Spleen (tissue), 7 donors: Measurements from ENCODE around the gene EPDR1.

ENCODE experiments used
- POLR2A ChIP-seq, 3 donors: fragments of 450-650 bp; IDR thresholded peaks; one replicate each; pipeline ENCODE4 v1.5.1; 2017; ENCODE audit warnings: antibody characterized with exemption in 3 of 3, mild to moderate bottlenecking in 1 of 3
- TF ChIP-seq, protein P1 (sequence below), 11 experiments: fragments of 200-600 bp in 7 of 11; fragments of 450-650 bp in 4 of 11; sonication (generic) in 4 of 11; IDR thresholded peaks in 8 of 11; conservative IDR thresholded peaks in 3 of 11; 1 replicate in 7 of 11; 2 replicates in 4 of 11; pipeline versions ENCODE4 v1.4.0 to v1.8.0; 2016 to 2021; ENCODE audit warnings: antibody characterized with exemption in 11 of 11, inconsistent platforms in 4 of 11, mild to moderate bottlenecking in 1 of 11
- donor health status: DM: no; HTN: no; CAD: no; lungs with moderate emphysema.
- donor health status: DM: no; HTN: no; CAD: no.
- donor health status: DM: no; HTN: no; CAD: no.

DNA sequence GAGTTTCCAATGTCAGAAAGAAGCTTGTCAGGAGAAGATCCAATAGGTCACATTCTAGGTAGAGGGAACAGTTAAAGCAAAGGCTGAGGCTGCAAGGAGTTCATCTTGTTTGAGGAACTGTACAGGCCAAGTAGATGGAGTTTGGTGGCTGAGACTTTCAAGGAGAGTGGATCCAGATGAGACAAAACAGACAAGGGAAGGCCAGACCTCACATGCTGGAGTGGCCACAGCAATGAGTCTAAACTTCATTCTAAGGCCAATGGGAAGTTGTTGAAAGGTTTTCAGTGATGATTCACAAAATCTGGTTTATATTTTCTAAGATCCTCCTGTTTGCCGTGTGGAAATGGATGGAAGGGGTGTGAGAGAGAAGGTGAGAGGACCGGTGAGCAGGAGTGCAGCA lies 40.0 kb downstream of the EPDR1 start:
- TF ChIP-seq, protein P1, sequence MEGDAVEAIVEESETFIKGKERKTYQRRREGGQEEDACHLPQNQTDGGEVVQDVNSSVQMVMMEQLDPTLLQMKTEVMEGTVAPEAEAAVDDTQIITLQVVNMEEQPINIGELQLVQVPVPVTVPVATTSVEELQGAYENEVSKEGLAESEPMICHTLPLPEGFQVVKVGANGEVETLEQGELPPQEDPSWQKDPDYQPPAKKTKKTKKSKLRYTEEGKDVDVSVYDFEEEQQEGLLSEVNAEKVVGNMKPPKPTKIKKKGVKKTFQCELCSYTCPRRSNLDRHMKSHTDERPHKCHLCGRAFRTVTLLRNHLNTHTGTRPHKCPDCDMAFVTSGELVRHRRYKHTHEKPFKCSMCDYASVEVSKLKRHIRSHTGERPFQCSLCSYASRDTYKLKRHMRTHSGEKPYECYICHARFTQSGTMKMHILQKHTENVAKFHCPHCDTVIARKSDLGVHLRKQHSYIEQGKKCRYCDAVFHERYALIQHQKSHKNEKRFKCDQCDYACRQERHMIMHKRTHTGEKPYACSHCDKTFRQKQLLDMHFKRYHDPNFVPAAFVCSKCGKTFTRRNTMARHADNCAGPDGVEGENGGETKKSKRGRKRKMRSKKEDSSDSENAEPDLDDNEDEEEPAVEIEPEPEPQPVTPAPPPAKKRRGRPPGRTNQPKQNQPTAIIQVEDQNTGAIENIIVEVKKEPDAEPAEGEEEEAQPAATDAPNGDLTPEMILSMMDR (IDR thresholded peaks at IDR 0.05 in 8 of 11, conservative IDR thresholded peaks at IDR 0.05 in 3 of 11): no peak
- TF ChIP-seq POLR2A (IDR thresholded peaks at IDR 0.05): no peak
